WTC11 (cell line): Measurements from ENCODE around the gene FITM1. TPM values are rescaled to one million over a fixed set of nuclear protein-coding genes. Genes with fewer than 3 reads are reported as not detected.

Source experiments
- ATAC-seq: fragments of 200-7000 bp; cut with Tn5 transposase; 2 replicates; pipeline ENCODE4 v1.10.0; 2021; ENCODE audit warnings: mild to moderate bottlenecking, moderate library complexity
- CTCF ChIA-PET: fragments of 300-600 bp; sonication (Branson Sonifier 250); formaldehyde crosslinking; loops from one replicate; lab custom pipeline; 2021; ENCODE audit warnings: antibody characterized with exemption; lab: Charles Lee
- POLR2A ChIA-PET: fragments of 350-600 bp; sonication (Branson Sonifier 250); formaldehyde crosslinking; loops from one replicate; lab custom pipeline; 2021; ENCODE audit warnings: antibody characterized with exemption; lab: Charles Lee
- DNase-seq: peaks from one replicate; pipeline ENCODE4 v3.0.0; 2021; ENCODE audit warnings: low spot score
- H3K27ac Mint-ChIP-seq: 2 replicates; pipeline ENCODE4 v1.8.0; 2021; ENCODE audit warnings: mixed read lengths
- H3K27me3 Mint-ChIP-seq: 2 replicates; pipeline ENCODE4 v1.8.0; 2021; ENCODE audit warnings: low read depth, mild to moderate bottlenecking, moderate library complexity, mixed read lengths
- H3K36me3 Mint-ChIP-seq: 2 replicates; pipeline ENCODE4 v1.8.0; 2021; ENCODE audit warnings: mixed read lengths
- H3K4me1 Mint-ChIP-seq: 2 replicates; pipeline ENCODE4 v1.8.0; 2022; ENCODE audit warnings: mixed read lengths
- H3K4me3 Mint-ChIP-seq: 2 replicates; pipeline ENCODE4 v1.8.0; 2021; ENCODE audit warnings: mild to moderate bottlenecking, moderate library complexity, mixed read lengths
- H3K9me3 Mint-ChIP-seq: 2 replicates; pipeline ENCODE4 v1.8.0; 2021; ENCODE audit warnings: mixed read lengths
- ATF1 ChIP-seq: sonication (generic); formaldehyde crosslinking; IDR thresholded peaks from 2 replicates; pipeline ENCODE4 v1.8.1; 2023; ENCODE audit warnings: mild to moderate bottlenecking, moderate library complexity, missing genetic modification reagents
- FOXJ3 ChIP-seq: sonication (generic); formaldehyde crosslinking; IDR thresholded peaks from 2 replicates; pipeline ENCODE4 v1.9.0; 2021; ENCODE audit warnings: missing genetic modification reagents, mild to moderate bottlenecking, borderline replicate concordance
- FOXK1 ChIP-seq: sonication (generic); formaldehyde crosslinking; IDR thresholded peaks from 2 replicates; pipeline ENCODE4 v1.8.0; 2022; ENCODE audit warnings: mild to moderate bottlenecking, moderate library complexity, missing genetic modification reagents
- GRHL2 ChIP-seq: fragments of 250-450 bp; sonication (Bioruptor Pico); IDR thresholded peaks from 2 replicates; pipeline ENCODE4 v1.8.0; 2022; ENCODE audit warnings: mild to moderate bottlenecking, moderate library complexity; ENCODE audit not compliant: insufficient replicate concordance, severe bottlenecking
- GTF2I ChIP-seq: fragments of 250-450 bp; sonication (Bioruptor Pico); conservative IDR thresholded peaks from 2 replicates; pipeline ENCODE4 v1.4.0; 2021; ENCODE audit warnings: mild to moderate bottlenecking
- MYBL2 ChIP-seq: sonication (generic); formaldehyde crosslinking; IDR thresholded peaks from 2 replicates; pipeline ENCODE4 v1.8.1; 2023; ENCODE audit warnings: mild to moderate bottlenecking, moderate library complexity, missing genetic modification reagents
- NR2C2 ChIP-seq: sonication (generic); formaldehyde crosslinking; IDR thresholded peaks from 2 replicates; pipeline ENCODE4 v1.8.0; 2022; ENCODE audit warnings: mild to moderate bottlenecking, missing genetic modification reagents
- RORB ChIP-seq: fragments of 250-450 bp; sonication (Bioruptor Pico); IDR thresholded peaks from 2 replicates; pipeline ENCODE4 v1.9.0; 2021; ENCODE audit warnings: mild to moderate bottlenecking
- SOX15 ChIP-seq: fragments of 250-450 bp; sonication (Bioruptor Pico); IDR thresholded peaks from 2 replicates; pipeline ENCODE4 v1.9.0; 2021; ENCODE audit warnings: mild to moderate bottlenecking
- TCF7 ChIP-seq: sonication (generic); formaldehyde crosslinking; IDR thresholded peaks from 2 replicates; pipeline ENCODE4 v1.8.0; 2022; ENCODE audit warnings: mild to moderate bottlenecking, low read depth, missing genetic modification reagents, moderate library complexity
- TP53 ChIP-seq: sonication (generic); formaldehyde crosslinking; IDR thresholded peaks from 2 replicates; pipeline ENCODE4 v1.8.1; 2023; ENCODE audit warnings: mild to moderate bottlenecking, missing genetic modification reagents
- ZNF219 ChIP-seq: sonication (generic); formaldehyde crosslinking; IDR thresholded peaks from 2 replicates; pipeline ENCODE4 v1.8.0; 2023; ENCODE audit warnings: missing genetic modification reagents, mild to moderate bottlenecking, borderline replicate concordance
- ZNF416 ChIP-seq: fragments of 250-450 bp; sonication (Bioruptor Pico); IDR thresholded peaks from 2 replicates; pipeline ENCODE4 v1.9.0; 2021; ENCODE audit warnings: mild to moderate bottlenecking, inconsistent platforms
- ZNF671 ChIP-seq: fragments of 250-450 bp; sonication (Bioruptor Pico); IDR thresholded peaks from 2 replicates; pipeline ENCODE4 v1.8.0; 2021; ENCODE audit warnings: mild to moderate bottlenecking
- total RNA-seq: library from RNA; stranded (reverse); gene quantifications from 3 replicates; pipeline ENCODE4 v1.2.3, GENCODE V29; 2021
- TF ChIP-seq, protein P1 (sequence below): fragments of 200-600 bp; IDR thresholded peaks from 2 replicates; pipeline ENCODE4 v1.8.0; 2022; ENCODE audit warnings: antibody characterized with exemption
- TF ChIP-seq, protein P2 (sequence below): sonication (generic); formaldehyde crosslinking; IDR thresholded peaks from 2 replicates; pipeline ENCODE4 v1.8.0; 2022; ENCODE audit warnings: missing genetic modification reagents
- TF ChIP-seq, protein P3 (sequence below): sonication (generic); formaldehyde crosslinking; IDR thresholded peaks from 2 replicates; pipeline ENCODE4 v1.8.1; 2023; ENCODE audit warnings: mild to moderate bottlenecking, missing genetic modification reagents, moderate library complexity
- TF ChIP-seq, protein P4 (sequence below): sonication (generic); formaldehyde crosslinking; IDR thresholded peaks from 2 replicates; pipeline ENCODE4 v1.8.0; 2022; ENCODE audit warnings: mild to moderate bottlenecking, missing genetic modification reagents
- TF ChIP-seq, protein P5 (sequence below): sonication (generic); formaldehyde crosslinking; IDR thresholded peaks from 2 replicates; pipeline ENCODE4 v1.8.1; 2022; ENCODE audit warnings: mild to moderate bottlenecking, missing genetic modification reagents, moderate library complexity, borderline replicate concordance

Gene FITM1
- total RNA-seq, 1 experiment from 2014 or later: not detected

DNA sequence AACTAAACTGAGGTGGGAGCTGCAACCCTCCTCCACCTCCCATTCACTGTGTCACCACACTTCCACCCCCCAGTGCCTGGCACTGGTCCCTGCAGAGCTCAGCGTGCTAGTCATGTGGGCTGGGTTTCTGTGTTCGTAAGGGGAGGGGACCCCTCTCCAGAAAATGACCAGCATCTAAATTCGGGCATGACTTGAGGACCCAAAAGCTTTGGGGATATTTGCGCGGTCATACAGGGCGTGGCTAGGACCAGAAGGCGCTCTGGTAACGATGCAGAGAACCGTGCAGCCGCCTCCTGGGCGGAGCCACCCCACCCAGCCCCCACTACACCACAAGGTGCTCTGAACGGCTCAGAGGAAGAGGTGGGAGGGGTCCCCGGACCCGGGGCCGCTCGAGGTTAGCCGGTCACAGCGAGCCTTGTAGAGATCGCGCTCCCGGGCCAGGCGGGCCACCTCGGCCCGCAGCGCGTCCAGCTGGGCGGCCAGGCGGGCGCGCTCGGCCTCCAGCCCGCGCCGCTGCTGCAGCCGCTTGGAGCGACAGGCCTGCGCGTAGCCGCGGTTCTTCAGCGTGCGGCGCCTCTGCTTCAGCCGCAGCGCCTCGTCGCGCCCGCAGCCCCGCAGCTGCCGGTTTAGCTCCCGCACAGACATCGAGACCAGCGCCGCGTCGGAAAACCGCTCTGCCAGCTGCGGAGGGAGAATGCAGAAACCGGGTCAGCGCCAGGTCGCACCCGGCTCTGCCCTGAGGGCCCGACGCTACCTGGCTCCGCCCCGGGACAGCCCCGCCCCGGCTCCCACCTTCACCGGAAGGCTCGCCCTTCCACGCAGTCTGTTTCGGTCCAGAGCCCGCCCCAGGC lies 49.3 kb upstream of the FITM1 start (continued):
- TF ChIP-seq RORB (no peak), MYBL2 (peak; percentile 66; the same call in 1 of the 2 replicates), ZNF416 (no peak)
- TF ChIP-seq, protein P1, sequence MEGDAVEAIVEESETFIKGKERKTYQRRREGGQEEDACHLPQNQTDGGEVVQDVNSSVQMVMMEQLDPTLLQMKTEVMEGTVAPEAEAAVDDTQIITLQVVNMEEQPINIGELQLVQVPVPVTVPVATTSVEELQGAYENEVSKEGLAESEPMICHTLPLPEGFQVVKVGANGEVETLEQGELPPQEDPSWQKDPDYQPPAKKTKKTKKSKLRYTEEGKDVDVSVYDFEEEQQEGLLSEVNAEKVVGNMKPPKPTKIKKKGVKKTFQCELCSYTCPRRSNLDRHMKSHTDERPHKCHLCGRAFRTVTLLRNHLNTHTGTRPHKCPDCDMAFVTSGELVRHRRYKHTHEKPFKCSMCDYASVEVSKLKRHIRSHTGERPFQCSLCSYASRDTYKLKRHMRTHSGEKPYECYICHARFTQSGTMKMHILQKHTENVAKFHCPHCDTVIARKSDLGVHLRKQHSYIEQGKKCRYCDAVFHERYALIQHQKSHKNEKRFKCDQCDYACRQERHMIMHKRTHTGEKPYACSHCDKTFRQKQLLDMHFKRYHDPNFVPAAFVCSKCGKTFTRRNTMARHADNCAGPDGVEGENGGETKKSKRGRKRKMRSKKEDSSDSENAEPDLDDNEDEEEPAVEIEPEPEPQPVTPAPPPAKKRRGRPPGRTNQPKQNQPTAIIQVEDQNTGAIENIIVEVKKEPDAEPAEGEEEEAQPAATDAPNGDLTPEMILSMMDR: no peak
- TF ChIP-seq, protein P2, sequence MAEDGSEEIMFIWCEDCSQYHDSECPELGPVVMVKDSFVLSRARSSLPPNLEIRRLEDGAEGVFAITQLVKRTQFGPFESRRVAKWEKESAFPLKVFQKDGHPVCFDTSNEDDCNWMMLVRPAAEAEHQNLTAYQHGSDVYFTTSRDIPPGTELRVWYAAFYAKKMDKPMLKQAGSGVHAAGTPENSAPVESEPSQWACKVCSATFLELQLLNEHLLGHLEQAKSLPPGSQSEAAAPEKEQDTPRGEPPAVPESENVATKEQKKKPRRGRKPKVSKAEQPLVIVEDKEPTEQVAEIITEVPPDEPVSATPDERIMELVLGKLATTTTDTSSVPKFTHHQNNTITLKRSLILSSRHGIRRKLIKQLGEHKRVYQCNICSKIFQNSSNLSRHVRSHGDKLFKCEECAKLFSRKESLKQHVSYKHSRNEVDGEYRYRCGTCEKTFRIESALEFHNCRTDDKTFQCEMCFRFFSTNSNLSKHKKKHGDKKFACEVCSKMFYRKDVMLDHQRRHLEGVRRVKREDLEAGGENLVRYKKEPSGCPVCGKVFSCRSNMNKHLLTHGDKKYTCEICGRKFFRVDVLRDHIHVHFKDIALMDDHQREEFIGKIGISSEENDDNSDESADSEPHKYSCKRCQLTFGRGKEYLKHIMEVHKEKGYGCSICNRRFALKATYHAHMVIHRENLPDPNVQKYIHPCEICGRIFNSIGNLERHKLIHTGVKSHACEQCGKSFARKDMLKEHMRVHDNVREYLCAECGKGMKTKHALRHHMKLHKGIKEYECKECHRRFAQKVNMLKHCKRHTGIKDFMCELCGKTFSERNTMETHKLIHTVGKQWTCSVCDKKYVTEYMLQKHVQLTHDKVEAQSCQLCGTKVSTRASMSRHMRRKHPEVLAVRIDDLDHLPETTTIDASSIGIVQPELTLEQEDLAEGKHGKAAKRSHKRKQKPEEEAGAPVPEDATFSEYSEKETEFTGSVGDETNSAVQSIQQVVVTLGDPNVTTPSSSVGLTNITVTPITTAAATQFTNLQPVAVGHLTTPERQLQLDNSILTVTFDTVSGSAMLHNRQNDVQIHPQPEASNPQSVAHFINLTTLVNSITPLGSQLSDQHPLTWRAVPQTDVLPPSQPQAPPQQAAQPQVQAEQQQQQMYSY (CRISPR knock-in tag): peak; percentile 75

DNA sequence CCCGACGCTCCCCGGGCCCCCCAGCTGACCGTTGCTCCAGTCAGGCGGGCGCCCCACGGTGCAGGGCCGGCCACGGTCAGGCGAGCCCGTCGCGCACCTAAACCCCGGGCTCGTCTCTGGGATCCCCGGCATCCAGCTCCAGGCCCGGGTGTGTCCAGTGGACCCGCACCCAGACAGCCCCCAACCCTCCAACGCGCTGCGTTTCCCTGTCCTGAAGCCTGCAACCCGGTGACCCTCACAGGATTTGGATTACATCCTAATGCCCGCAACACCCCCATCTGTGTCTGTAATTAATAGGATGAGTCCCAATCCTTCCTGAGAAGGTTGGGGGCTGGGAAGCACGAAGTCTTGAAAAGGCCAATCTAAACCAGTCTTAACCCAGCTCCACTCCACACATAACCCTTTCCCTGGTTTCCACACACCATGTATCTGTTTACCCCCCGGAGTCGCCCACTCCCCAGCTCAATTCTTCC lies 48.7 kb upstream of the FITM1 start:
- ChIA-PET CTCF (interaction anchor here (0.6 to 5.2 kb wide), 14 partner anchors 7 to 527 kb away, joined by 3 to 101 read pairs (median 8); partner anchors contain the start of genes CARMIL3, DCAF11, IRF9 and NRL), POLR2A (interaction anchor here (0.6 to 4.4 kb wide), 7 partner anchors 9 to 614 kb away, joined by 3 to 67 read pairs (median 6); partner anchors contain the start of genes DCAF11, NRL, PCK2 and PSME2)
- ATAC-seq (peak; percentile 7), DNase-seq (no peak)
- Mint-ChIP-seq H3K36me3 (no peaks in the 10 kb centered on the region), H3K4me1 (peaks cover 27% of the 10 kb centered on the region), H3K27me3 (peaks cover 26% of the 10 kb centered on the region), H3K4me3 (peak overlapping the region; percentile 79), H3K27ac (no peak overlapping the region; the same call in 1 of the 2 replicates), H3K9me3 (no peaks in the 10 kb centered on the region)
- TF ChIP-seq, protein P3, sequence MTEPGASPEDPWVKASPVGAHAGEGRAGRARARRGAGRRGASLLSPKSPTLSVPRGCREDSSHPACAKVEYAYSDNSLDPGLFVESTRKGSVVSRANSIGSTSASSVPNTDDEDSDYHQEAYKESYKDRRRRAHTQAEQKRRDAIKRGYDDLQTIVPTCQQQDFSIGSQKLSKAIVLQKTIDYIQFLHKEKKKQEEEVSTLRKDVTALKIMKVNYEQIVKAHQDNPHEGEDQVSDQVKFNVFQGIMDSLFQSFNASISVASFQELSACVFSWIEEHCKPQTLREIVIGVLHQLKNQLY (CRISPR knock-in tag): no peak
- TF ChIP-seq MYBL2 (no peak), TCF7 (CRISPR knock-in tag) (no peak), ATF1 (CRISPR knock-in tag) (no peak), GTF2I (CRISPR knock-in tag) (no peak), GRHL2 (CRISPR knock-in tag) (no peak), FOXJ3 (CRISPR knock-in tag) (no peak), ZNF219 (CRISPR knock-in tag) (no peak), FOXK1 (CRISPR knock-in tag) (no peak), NR2C2 (CRISPR knock-in tag) (no peak), SOX15 (no peak), TP53 (no peak), ZNF671 (CRISPR knock-in tag) (no peak)
- TF ChIP-seq, protein P4, sequence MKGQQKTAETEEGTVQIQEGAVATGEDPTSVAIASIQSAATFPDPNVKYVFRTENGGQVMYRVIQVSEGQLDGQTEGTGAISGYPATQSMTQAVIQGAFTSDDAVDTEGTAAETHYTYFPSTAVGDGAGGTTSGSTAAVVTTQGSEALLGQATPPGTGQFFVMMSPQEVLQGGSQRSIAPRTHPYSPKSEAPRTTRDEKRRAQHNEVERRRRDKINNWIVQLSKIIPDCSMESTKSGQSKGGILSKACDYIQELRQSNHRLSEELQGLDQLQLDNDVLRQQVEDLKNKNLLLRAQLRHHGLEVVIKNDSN: no peak
- TF ChIP-seq, protein P5, sequence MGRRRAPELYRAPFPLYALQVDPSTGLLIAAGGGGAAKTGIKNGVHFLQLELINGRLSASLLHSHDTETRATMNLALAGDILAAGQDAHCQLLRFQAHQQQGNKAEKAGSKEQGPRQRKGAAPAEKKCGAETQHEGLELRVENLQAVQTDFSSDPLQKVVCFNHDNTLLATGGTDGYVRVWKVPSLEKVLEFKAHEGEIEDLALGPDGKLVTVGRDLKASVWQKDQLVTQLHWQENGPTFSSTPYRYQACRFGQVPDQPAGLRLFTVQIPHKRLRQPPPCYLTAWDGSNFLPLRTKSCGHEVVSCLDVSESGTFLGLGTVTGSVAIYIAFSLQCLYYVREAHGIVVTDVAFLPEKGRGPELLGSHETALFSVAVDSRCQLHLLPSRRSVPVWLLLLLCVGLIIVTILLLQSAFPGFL (CRISPR knock-in tag): no peak
